Ureter (tissue), 1 donor: ENCODE results near the gene WDR35. TPM values are rescaled to one million over a fixed set of nuclear protein-coding genes. Genes with fewer than 3 reads are reported as not detected.

Source experiments
- DNase-seq: peaks from one replicate; pipeline ENCODE4 v3.0.0-alpha.2; 2020; ENCODE audit warnings: low spot score
- total RNA-seq: library from RNA; stranded (reverse); gene quantifications from one replicate; pipeline ENCODE4 v1.2.4, GENCODE V29; 2023
- donor health status: DM: yes; HTN: yes; CAD: no.

The WDR35 gene
- total RNA-seq, 1 donor from 2014 or later, result 20.6 TPM

DNA sequence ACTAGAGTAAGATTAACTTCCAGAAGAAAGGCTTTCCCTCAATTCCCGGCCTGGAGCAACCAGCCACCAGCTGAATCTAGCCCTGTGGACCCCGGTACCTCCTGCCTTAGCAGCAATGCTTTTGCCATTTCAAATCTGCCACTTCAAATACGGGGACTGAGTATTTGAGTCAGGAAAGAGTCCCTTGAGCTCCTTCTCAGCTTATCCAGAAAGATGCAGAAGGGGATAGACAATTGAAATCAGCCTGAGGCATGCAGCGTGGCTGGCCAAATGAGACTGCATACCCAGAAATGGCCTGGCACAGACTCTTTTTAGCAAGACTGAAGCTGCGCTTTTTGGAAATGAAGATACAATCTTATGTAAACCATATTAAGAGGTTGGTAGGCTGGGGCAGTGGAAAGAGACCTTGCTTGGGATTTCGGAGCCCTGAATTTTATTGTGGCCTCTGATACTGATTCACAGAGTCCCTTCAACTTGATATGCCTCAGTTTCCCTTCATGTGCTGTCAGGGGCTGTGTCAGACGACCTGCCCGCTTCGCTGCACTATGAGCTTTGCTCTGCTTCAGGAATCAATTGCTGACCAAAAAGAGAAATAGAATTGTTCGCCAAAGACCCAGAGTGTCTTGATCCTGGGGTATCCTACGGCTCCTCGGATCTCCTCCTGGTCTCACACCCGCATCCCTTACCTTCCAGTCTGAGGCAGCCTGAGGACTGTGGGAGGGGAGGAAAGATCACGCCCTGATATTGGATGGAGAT lies 21.5 kb upstream of the WDR35 start:
- no peak for DNase-seq

DNA sequence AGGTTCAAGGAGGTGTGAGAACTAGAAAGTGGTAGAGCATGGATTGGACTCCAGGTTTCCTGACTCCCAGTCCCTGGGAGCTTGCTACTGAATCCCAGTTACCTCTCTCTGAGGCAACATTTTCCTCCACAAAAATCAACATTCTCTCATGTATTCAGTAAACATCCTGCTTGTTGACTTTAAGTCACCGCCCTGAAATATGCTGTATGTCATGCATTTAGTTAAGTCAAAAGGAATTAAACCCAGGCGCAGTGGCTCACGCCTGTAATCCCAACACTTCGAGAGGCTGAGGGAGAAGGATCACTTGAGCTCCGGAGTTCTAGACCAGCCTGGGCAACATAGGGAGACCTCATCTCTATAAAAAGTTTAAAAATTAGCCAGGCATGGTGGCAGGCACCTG lies 18.8 kb upstream of the WDR35 start:
- no peak for DNase-seq

DNA sequence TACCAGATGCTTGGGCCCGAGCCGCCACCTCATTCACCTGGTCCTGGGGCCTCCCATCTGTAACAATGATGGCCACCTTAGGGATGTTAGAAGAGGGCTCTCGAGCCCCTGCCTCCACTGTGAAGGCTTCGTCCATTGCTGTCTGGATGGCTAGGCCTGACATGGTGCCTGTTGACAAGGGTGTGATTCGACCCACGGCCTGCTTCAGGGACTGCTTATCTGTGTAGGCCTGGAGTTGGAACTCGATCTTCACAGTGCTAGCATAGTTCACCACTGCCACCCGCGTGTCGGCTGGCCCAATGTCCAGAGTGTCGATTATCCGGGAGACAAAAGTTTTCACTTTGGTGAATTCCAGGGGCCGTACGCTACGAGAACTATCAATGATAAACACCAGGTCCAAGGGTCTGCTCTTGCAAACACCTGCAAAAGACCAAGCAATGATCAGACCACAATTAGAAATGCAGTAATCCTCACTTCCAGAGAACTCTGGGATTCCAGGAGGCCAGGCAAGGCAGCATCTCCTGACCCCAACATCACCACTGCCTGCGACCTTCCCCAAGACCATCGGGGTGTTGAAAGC lies 16.1 kb upstream of the WDR35 start:
- no peak for DNase-seq

DNA sequence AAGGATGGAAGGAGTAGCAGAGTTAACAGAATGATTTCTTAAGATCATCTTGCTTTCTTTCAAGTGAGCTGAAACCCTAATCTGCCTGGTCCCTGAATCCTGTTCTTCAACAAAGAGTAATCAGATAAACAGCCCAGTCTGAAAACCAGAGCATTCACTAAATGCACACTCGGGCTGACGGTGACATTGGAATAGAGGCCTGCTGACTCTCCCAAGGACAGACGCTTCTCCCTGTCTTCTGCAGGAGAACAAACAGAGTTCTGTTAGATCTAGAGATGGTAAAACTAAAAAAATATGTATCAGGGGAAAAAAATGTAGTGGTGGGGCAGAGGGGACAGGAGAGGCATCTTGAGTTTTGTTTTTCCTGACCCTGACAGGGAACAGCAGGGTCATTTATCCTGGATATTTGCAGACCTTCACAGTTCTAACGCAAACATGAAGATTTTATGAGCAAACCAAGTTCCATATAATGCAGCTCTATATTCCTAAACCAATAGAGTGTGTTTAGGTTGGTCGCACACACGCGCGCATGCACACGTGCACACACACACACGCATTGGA lies 15.2 kb upstream of the WDR35 start:
- no peak for DNase-seq

DNA sequence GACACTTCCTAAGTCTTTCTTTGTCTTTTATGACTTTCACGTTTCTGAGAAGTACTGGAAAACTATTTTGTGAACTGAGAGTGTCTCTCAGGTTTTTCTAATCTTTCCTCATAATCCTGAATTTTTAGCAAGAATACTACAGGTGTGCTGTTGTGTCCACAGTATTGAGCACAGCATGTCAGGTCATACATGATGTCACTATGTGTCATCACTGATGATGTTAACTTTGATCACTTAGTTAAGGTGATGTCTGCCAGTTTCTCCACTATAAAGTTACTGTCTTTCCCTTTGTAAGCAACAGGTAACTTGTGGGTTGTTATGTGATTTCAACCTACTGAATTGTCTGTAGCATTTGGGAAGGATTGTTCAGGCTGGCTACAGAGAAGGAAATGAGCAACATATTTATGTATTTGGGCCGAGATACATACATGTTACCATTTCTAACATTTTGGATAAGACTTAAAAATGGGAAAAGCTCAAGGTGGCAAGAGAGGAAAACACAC lies 11.5 kb upstream of the WDR35 start:
- DNase-seq, result no peak

DNA sequence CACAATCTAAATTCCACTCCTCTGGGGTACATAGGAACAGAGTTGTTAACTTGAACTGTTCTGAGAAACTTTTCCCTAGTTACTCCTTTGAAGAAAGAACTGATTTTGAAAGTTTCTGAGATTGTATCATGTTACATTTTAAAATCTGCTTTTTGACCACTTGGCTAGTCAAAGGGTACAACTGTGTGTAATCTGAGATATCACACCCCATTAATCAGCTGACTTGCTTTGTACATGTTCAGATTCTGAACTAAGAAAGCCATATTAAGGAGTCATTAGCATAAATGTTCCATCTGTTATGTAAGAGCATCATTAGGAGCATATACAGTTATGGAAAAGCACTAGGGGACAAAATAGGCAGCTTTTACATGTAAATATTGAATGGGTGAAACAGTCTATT lies 3.8 kb upstream of the WDR35 start:
- no peak for DNase-seq

DNA sequence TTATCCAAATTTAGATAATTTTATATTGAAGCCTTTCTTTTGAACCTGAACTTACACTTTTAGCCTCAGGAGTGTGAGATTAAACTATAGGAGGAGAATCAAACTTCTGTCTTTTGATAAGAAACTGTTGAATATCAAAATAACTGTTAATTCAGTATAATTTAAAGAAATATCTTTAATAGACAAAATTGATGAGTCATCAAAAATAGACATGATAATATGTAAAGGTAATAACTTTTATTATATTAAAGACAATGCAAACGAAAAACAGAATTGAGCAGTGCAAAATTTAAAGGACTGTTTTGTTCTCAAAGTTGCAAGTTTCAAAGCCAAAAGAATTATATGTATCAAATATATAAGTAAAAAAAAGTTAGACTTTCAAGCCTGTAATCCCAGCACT lies 2.0 kb upstream of the WDR35 start:
- DNase-seq, result no peak

DNA sequence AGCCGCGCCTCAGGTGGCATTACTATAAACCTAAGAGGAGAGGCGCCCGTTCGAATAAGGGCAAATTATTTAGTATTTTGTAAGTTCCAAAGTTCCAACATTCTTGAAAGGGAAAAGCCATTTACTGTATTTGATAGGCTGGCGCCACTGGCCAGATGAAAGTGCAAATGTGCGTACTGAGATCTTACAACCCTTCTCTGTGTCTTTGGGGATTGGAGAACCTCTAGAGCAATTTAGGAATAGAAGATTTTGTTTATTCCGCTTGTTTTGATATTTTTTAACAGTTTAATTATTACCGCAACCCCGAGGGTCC lies 467 bp upstream of the WDR35 start:
- no peak for DNase-seq

DNA sequence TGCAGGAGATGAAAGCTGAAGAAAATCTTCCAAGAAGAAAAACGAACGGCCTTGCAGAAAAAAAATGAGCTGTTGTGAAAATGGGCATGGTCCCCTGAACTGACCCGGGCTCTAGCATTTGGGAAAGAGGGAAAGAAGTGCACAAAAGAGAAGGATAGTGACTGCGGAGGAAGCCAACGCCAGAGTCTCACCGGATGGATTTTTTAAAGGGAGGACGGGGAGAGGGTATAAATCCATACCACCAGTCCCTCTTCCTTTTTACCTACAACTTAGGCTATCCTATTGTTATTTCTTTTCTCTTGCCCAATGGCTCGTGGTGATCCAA lies 601 bp downstream of the WDR35 start:
- DNase-seq, result no peak

DNA sequence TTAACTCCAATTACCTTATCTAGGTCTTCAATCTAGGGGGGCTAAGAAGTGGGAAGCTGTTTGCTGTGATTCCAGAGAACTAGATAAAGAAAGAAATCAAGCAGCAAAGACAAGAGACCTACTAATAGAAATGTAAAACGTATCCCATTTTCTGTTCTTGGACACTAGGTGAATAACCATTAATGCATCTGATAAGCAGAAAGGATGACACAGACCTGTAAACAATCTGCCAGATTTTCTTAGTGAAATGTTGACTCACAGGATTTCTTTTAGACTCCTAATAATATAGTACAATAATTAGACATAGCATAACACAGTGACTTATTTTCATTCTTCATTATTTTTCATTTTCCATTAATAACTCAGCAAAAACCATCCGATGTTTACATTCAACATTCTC lies 1.3 kb downstream of the WDR35 start:
- DNase-seq, result no peak

DNA sequence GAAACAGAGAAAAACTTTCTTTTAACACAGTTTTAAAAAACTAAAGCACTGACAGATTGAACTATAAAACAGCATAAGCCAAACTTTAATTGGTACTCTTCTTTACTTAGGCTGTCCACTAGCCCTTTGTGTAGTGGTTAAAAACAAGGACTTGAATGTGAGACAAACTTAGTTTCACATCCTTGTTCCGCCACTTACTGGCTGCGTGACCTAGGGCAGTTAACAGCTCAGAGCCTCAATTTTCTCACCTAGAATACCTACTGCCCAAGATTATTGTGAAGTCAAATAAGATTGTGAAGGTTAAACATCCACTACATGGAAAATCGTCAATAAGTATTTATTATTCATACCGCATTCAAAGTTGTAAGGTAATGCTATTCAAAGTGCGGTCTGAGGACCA lies 2.0 kb downstream of the WDR35 start:
- DNase-seq, result no peak

DNA sequence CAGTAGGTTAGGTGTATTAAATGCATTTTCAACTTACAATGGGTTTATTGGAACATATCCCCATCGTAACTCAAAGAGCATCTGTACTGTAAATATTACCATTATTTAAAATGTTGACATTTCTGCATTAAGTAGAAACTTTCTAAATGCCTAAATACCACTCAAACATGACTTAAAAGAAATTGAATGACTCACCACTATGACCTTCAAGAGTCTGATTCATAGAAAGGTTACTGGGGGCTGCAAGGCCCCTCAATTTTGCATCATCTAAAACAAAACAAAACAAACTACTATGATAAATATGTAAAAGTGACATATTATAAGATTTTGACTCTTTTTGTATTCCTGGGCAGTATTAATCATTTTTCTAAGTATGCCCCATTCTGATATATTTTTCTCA lies 7.6 kb downstream of the WDR35 start:
- DNase-seq, result no peak

DNA sequence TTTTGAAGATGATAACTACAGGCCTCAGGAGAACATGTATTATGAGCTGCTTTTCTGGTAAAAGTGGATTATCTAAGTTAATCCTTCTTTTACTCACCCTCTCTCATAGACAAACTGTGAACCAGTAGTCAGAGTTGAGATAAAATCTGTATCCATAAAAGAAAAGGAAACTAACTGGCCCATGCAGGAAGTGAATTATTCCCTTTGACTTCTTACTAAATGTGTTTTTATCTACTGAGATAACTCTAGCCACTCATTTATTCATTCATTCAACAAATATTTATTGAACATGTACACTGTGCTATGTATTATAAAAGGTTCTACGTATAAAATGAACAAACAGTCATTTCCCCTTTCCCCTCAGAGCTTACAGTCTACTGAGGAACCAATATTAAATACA lies 10.0 kb downstream of the WDR35 start:
- DNase-seq, result no peak

DNA sequence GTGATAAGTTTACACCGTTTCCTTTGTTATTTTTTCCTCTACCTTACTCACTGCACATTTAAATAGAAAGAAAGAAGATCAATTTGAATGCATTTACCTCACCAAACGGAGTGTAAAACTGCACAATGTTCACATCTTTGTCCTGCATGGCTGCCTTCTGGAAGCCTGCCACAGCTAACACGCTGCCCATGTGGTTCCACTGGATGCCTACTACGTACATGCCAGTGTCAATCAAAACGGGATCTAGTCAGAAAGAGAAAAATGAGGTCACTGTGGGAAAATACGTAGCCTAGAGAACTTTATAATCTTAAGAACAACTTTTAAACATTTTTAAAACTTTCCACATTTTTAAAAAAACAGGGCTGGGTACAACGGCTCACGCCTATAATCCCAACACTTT lies 16.4 kb downstream of the WDR35 start:
- no peak for DNase-seq

DNA sequence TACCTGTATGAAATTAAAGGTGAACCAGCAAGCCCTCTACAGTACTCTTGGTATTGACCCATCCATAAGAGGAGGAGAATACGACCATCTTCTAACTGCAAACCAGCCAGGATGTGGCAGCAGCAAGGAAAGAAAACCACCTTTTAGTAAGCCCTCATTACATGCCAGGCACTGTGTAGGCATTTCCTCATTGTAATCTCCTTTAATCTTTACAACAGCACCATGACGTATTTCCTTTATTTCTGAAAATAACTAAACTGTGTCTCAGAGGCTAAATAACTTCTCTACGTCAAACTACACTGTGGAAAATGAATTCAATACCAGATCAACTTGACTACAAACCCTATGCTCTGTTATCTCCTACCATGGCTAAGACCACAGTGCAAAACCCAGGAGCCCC lies 18.2 kb downstream of the WDR35 start:
- no peak for DNase-seq

DNA sequence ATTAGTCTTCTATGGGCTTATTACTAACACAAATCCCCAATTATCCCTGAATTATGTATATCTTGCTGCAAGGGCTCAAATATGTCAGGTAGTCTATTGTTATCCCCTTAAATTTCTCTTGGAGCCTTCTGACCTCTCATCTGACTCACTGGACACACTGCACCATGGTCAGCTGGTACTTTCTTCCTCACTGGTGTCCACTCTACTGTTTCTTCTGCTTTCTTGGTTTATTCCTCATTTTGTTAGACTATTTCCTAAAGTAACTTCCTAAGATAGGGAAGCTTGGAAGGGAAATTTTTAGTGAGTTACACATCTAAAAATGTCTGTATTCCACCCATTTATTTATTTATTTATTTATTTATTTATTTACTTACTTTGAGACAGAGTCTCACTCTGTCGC lies 26.5 kb downstream of the WDR35 start:
- DNase-seq, result no peak

DNA sequence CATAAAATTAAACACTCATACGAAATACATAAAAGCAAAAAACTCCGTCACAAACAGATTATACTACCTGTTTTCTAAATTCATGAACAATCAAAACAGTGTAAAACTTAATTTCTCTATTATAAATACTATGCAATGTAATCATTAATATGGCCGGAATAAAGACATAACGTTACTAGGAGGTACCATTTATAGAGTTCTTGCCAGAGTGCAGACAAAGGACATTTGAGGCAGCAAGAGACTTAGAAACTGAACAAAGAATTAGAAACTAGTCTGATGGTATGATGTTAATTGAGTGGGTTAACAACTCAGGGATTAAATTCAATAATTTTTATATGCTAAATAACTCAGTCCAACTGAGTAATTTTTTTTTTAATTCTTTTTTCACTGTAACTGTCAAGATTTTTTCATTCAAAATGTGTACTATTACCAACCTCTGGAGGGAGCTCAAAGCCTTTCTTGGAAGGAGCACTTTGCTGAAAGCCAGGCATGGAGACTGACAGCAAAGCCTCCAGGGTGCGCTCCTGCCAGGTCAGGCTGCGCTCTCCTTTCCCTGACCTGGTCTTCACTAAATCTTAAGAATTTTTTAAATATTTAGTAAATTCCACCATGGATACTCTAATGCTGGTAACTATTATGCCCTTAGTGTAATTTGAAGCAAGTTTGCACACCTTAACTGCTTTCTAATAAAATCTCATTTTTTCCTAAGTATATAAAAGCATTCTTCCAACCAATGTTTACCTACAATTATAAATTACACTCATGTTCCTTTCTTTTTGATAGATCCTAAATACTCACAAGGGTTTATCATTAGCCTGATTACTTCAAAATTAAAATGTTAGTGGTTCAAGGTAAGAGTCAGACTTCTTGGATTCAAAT lies 34.1 kb downstream of the WDR35 start:
- peak; percentile 48 for DNase-seq

DNA sequence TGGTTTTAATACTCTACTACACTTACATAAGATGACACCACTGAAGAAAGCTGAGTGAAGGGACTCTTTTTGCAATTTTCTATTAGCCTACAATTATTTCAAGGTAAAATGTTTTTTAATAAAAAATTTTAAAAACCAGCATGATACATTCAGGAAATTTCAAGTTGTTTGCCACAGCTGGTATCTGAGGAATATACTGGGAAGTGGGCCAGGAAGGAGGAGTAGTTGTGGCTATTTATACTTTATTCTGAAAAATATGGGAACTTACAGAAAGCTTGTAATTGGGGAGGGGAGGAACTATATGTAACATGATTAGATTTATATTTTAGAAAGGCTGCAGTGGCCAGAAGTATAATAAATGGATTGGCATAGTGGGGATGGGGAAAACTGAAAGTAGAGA lies 40.8 kb downstream of the WDR35 start:
- no peak for DNase-seq

DNA sequence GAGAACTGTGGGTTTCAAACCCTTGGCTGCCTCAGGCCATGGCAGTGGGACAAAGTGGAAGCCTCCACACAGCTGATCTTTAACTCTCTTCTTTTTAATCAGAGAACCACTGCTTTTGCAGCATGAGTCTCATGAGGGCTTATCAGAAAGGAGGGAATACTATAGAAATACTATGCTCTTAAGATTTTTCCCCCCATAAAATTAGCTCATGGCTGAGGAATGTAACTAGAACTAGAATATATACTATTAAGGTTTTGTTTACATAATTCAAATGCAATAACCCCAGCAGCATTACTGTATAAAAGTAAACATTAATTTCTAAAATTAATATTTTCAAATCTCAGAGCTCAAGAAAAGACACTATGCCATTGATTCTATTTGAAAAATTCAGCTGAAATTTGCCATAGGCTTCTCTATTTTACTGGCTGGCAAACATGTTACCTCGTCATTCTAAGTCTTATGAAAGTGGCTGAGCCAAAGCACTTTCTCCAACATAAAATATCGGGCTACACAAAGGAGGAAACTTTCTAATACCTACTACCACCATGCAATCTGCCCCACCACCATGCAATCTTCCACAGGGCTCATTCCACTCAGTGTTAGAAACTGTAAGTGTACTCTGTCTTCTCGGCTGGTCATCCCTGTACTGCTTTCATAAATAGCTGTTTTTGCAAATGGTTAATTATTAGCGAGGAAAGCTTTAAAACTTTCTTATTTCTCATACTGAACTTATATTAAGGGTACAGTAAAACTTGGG lies 42.5 kb downstream of the WDR35 start:
- DNase-seq, result no peak

DNA sequence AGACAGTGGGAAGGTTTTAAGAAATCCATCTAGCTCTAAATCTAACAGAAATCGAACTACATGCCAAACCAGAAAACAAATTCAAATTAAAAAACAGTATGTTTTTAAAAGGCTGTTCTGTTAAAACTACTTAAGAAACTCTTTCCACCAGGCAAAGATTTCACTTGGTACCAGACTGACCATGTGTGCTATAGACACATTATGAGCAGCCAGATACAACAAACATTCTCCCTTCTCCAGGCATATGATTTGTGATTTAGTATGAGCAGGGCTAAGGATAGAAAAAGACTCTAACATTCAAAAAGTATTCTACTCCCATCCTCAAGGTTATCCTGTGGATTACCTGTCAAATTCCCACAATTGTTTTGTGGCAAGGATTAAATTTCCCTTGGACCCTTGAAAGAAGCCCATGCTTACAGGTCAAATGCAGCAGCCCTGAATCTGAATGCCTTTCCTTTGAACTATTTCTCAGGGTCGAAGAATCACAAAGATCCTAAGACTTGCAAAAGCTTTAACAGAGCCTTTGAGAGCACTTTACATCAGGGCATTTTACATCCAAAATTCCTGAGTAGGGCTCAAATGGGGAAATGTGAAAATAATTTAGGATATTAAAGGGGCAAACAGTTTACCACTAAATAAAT lies 45.6 kb downstream of the WDR35 start:
- no peak for DNase-seq

DNA sequence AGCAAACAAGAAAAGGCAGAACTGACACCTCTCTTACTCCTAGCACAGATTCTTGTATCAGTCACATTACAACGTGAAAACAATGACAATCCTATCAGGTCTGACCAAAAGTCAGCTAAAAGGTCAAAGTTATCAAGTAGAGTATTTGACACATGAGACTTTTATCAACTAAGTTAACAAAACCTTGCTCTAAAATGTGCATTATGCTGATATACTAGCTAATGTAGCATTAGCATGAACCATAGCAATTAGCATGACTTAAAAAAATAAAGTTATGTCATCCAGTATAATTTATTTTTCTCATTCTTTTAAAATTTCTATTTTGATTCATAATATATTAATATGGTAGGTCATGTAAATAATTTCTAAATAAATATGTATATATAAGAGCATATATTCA lies 46.7 kb downstream of the WDR35 start:
- no peak for DNase-seq

DNA sequence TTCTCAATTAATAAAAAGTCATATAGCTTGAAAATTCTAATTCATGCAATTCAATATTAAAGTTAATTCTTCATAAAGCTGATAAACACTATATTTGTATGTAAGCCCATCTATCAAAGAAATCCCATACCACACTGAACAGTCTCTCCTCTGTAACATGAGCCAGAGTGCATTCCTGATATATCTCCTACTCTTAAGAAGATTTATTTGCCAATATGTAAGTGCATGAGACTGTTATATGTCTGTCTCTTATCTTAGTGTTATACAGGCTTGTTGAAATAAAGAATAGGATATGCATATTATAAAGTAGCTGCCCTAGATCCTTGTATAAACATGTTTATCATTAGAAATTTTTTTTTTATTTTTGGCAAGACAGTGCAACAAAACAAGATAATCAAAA lies 47.7 kb downstream of the WDR35 start:
- no peak for DNase-seq
